ENCODE measurements around the gene BPIFA3.

GRCh38 chr20:33246077-33246476, 28.9 kb downstream of the BPIFA3 start:
- TF ChIP-seq, protein P1, sequence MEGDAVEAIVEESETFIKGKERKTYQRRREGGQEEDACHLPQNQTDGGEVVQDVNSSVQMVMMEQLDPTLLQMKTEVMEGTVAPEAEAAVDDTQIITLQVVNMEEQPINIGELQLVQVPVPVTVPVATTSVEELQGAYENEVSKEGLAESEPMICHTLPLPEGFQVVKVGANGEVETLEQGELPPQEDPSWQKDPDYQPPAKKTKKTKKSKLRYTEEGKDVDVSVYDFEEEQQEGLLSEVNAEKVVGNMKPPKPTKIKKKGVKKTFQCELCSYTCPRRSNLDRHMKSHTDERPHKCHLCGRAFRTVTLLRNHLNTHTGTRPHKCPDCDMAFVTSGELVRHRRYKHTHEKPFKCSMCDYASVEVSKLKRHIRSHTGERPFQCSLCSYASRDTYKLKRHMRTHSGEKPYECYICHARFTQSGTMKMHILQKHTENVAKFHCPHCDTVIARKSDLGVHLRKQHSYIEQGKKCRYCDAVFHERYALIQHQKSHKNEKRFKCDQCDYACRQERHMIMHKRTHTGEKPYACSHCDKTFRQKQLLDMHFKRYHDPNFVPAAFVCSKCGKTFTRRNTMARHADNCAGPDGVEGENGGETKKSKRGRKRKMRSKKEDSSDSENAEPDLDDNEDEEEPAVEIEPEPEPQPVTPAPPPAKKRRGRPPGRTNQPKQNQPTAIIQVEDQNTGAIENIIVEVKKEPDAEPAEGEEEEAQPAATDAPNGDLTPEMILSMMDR (IDR thresholded peaks at IDR 0.05): no peak
- TF ChIP-seq EZH2 (IDR thresholded peaks at IDR 0.05): no peak

All from neural progenitor cell (in vitro differentiated cells).